ENCODE measurements around the gene ZNF423. TPM values are rescaled to one million over a fixed set of nuclear protein-coding genes. Genes with fewer than 3 reads are reported as not detected.

ZNF423 gene
- total RNA-seq, 3 donors from 2014 or later (not counting 1 experiment from before 2014, with no cell fraction given) = not detected

DNA sequence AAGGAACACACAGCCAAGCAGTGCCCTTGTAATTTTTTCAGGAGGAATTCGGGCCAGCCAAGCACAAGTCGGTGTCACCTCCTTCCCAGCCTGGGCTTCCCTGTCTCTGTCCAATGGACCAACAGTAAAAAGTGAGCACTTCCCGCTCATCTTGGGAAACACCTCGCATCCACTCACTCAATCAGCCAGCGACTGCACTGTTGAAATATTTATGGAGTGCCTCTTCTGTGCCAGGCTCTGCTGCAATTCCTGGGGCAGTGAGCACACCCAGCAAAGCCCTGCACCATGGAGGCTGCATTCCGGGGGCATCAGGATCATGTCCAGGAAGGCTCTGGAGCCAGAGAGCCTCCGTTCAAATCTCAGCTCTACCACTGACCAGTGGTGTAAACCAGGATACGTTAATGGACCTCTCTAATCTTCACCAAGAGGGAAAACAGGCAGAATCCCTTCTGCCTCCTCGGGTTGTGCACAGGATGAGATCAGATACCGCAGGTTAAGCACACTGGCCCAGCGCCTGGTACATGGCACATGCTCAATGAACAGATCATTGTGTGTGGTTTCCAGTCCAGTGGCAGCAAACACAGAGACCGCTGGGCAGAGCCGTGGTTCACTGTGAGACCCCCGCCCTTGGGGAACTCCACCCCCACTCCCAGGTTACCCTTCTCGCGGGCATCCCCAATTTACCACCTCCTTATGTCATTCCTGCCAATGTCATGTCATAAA is 194.3 kb downstream of the ZNF423 start:
- Histone ChIP-seq H3K4me1 (ENCODE audit: control insufficient read depth, insufficient read depth, low read length) (no peaks in the 10 kb centered on the region), H3K9me3 (ENCODE audit: control insufficient read depth, insufficient read depth, low read length) (no peaks in the 10 kb centered on the region), H3K27ac (ENCODE audit: low read length) (no peak overlapping the region), H3K36me3 (ENCODE audit: control insufficient read depth, insufficient read depth, low read length) (no peaks in the 10 kb centered on the region), H3K4me3 (ENCODE audit: low read length) (no peak overlapping the region), H3K27me3 (ENCODE audit: control insufficient read depth, insufficient read depth, low read length) (no peaks in the 10 kb centered on the region)
- no peak overlapping the region for H3K27ac Mint-ChIP-seq
- intact Hi-C loops (cut with micrococcal nuclease) = no loop called here
- DNase-seq (no peak), ATAC-seq (no peak)
- no peaks in the 10 kb centered on the region for H3K4me1 Mint-ChIP-seq
- no peaks in the 10 kb centered on the region for H3K36me3 Mint-ChIP-seq
- WGBS (ENCODE audit: insufficient coverage) = 87% methylated on average over 16 of the region's 16 CpGs
- H3K4me3 Mint-ChIP-seq = no peak overlapping the region
- H3K9me3 Mint-ChIP-seq = no peaks in the 10 kb centered on the region
- TF ChIP-seq, protein P1, sequence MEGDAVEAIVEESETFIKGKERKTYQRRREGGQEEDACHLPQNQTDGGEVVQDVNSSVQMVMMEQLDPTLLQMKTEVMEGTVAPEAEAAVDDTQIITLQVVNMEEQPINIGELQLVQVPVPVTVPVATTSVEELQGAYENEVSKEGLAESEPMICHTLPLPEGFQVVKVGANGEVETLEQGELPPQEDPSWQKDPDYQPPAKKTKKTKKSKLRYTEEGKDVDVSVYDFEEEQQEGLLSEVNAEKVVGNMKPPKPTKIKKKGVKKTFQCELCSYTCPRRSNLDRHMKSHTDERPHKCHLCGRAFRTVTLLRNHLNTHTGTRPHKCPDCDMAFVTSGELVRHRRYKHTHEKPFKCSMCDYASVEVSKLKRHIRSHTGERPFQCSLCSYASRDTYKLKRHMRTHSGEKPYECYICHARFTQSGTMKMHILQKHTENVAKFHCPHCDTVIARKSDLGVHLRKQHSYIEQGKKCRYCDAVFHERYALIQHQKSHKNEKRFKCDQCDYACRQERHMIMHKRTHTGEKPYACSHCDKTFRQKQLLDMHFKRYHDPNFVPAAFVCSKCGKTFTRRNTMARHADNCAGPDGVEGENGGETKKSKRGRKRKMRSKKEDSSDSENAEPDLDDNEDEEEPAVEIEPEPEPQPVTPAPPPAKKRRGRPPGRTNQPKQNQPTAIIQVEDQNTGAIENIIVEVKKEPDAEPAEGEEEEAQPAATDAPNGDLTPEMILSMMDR (IDR thresholded peaks at IDR 0.05) = no peak
- H3K27me3 Mint-ChIP-seq (ENCODE audit: low read depth in 2 of 2) = no peaks in the 10 kb centered on the region

DNA sequence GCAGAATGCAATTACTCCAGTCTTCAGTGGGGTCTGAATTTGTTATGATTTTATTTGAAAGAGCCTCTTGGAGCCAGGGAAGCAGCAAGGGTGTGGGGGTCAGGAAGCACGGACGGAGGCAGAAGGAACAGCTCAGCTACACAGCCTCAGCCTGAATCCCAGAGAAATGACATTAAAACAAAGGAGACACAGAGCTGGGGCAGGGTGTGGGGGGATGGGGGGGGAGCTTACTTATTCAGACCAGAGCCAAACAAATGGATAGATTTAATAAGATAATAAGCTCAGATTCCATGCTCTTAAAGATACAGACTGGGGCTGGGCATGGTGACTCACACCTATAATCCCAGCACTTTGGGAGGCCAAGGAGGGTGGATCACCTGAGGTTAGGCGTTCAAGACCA is 195.3 kb downstream of the ZNF423 start:
- Mint-ChIP-seq H3K4me3 (no peak overlapping the region), H3K27me3 (ENCODE audit: low read depth in 2 of 2) (no peaks in the 10 kb centered on the region), H3K9me3 (no peaks in the 10 kb centered on the region), H3K27ac (no peak overlapping the region), H3K36me3 (no peaks in the 10 kb centered on the region), H3K4me1 (no peaks in the 10 kb centered on the region)
- Histone ChIP-seq H3K27ac (ENCODE audit: low read length) (no peak overlapping the region), H3K4me1 (ENCODE audit: control insufficient read depth, insufficient read depth, low read length) (no peaks in the 10 kb centered on the region), H3K36me3 (ENCODE audit: control insufficient read depth, insufficient read depth, low read length) (no peaks in the 10 kb centered on the region), H3K4me3 (ENCODE audit: low read length) (no peak overlapping the region), H3K27me3 (ENCODE audit: control insufficient read depth, insufficient read depth, low read length) (no peaks in the 10 kb centered on the region), H3K9me3 (ENCODE audit: control insufficient read depth, insufficient read depth, low read length) (no peaks in the 10 kb centered on the region)
- TF ChIP-seq, protein P1 (IDR thresholded peaks at IDR 0.05) = no peak
- ATAC-seq = no peak
- intact Hi-C loops (cut with micrococcal nuclease) = no loop called here
- no peak for DNase-seq
- WGBS (ENCODE audit: insufficient coverage) = 96% methylated on average over 2 of the region's 3 CpGs

DNA sequence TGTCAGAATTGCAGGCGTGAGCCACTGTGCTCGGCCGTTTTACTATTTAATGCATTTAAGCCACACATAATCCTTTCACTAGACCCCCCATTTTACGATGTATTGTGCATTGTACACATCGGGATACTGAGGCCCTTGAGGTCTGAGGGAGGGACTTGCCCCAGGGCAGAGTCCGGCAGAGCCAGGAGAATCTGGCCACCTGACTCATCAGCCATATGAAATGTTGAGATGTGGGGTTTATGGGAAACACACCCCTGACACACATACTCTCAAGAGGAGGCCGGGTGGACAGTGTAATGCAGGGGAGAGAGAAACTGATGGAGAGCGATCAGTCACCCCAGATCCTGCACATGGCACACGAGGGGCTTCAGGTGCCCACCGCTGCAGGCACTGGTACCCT is 196.6 kb downstream of the ZNF423 start:
- Histone ChIP-seq H3K27ac (ENCODE audit: low read length) (no peak overlapping the region), H3K27me3 (ENCODE audit: control insufficient read depth, insufficient read depth, low read length) (no peaks in the 10 kb centered on the region), H3K9me3 (ENCODE audit: control insufficient read depth, insufficient read depth, low read length) (no peaks in the 10 kb centered on the region), H3K4me3 (ENCODE audit: low read length) (no peak overlapping the region), H3K36me3 (ENCODE audit: control insufficient read depth, insufficient read depth, low read length) (no peaks in the 10 kb centered on the region), H3K4me1 (ENCODE audit: control insufficient read depth, insufficient read depth, low read length) (no peaks in the 10 kb centered on the region)
- DNase-seq = no peak
- ATAC-seq = no peak
- intact Hi-C loops (cut with micrococcal nuclease) = no loop called here
- Mint-ChIP-seq H3K4me3 (no peak overlapping the region), H3K36me3 (no peaks in the 10 kb centered on the region), H3K27me3 (ENCODE audit: low read depth in 2 of 2) (no peaks in the 10 kb centered on the region), H3K4me1 (no peaks in the 10 kb centered on the region), H3K27ac (no peak overlapping the region), H3K9me3 (no peaks in the 10 kb centered on the region)
- TF ChIP-seq, protein P1 (IDR thresholded peaks at IDR 0.05) = no peak
- 89% methylated on average over 9 of the region's 10 CpGs for WGBS (ENCODE audit: insufficient coverage)

GRCh38 chr16:49658531-49658930 is 197.4 kb downstream of the ZNF423 start:
- DNase-seq = no peak
- Mint-ChIP-seq H3K27ac (no peak overlapping the region), H3K4me3 (no peak overlapping the region), H3K27me3 (ENCODE audit: low read depth in 2 of 2) (no peaks in the 10 kb centered on the region), H3K36me3 (no peaks in the 10 kb centered on the region), H3K4me1 (no peaks in the 10 kb centered on the region), H3K9me3 (no peaks in the 10 kb centered on the region)
- Histone ChIP-seq H3K4me3 (ENCODE audit: low read length) (no peak overlapping the region), H3K27ac (ENCODE audit: low read length) (no peak overlapping the region), H3K36me3 (ENCODE audit: control insufficient read depth, insufficient read depth, low read length) (no peaks in the 10 kb centered on the region), H3K9me3 (ENCODE audit: control insufficient read depth, insufficient read depth, low read length) (no peaks in the 10 kb centered on the region), H3K27me3 (ENCODE audit: control insufficient read depth, insufficient read depth, low read length) (no peaks in the 10 kb centered on the region), H3K4me1 (ENCODE audit: control insufficient read depth, insufficient read depth, low read length) (no peaks in the 10 kb centered on the region)
- TF ChIP-seq, protein P1 (IDR thresholded peaks at IDR 0.05) = no peak
- no peak for ATAC-seq
- WGBS (ENCODE audit: insufficient coverage) = 85% methylated on average over 8 of the region's 8 CpGs
- intact Hi-C loops (cut with micrococcal nuclease) = no loop called here
